BE2C (cell line): ENCODE results near the gene PLEKHG4.

Source experiments
- DNase-seq: peaks from one replicate; pipeline ENCODE4 v3.0.0-alpha.2; 2020
- H3K27me3 ChIP-seq: fragments of 250-450 bp; sonication (Bioruptor Pico); 2 replicates; pipeline ENCODE4 v1.5.1; 2020; ENCODE audit warnings: mild to moderate bottlenecking
- H3K36me3 ChIP-seq: fragments of 250-450 bp; sonication (Bioruptor Pico); 2 replicates; pipeline ENCODE4 v1.5.1; 2020; ENCODE audit warnings: mild to moderate bottlenecking
- H3K4me1 ChIP-seq: fragments of 250-450 bp; sonication (Bioruptor Pico); 2 replicates; pipeline ENCODE4 v1.5.1; 2020
- H3K4me3 ChIP-seq: 2 replicates; pipeline ENCODE4 v1.5.1; 2011; ENCODE audit warnings: low read depth, low read length
- H3K9me3 ChIP-seq: fragments of 250-450 bp; sonication (Bioruptor Pico); 2 replicates; pipeline ENCODE4 v1.5.1; 2020
- CTCF ChIP-seq: IDR thresholded peaks from 2 replicates; pipeline ENCODE4 v1.5.1; 2012; ENCODE audit warnings: mild to moderate bottlenecking, low read depth, low read length

PLEKHG4 gene

GRCh38 chr16:67259705-67260104 is 19.6 kb upstream of the PLEKHG4 start:
- no peak for DNase-seq
- Histone ChIP-seq H3K36me3 (no peaks in the 10 kb centered on the region), H3K27me3 (no peaks in the 10 kb centered on the region), H3K4me1 (peaks cover 2% of the 10 kb centered on the region; the same call in 1 of the 2 replicates), H3K4me3 (no peak overlapping the region), H3K9me3 (no peaks in the 10 kb centered on the region)
- peak; percentile 8; the same call in 1 of the 2 replicates for TF ChIP-seq CTCF

- DNase-seq = peak; percentile 62
- H3K4me3 ChIP-seq = no peak overlapping the region
- TF ChIP-seq CTCF = peak; percentile 85
- no peaks in the 10 kb centered on the region for H3K4me1 ChIP-seq
- no peaks in the 10 kb centered on the region for H3K9me3 ChIP-seq
- H3K36me3 ChIP-seq = no peaks in the 10 kb centered on the region
- no peaks in the 10 kb centered on the region for H3K27me3 ChIP-seq
These were observed 18.8 kb upstream of the PLEKHG4 start for GRCh38 chr16:67260426-67261063.

GRCh38 chr16:67263201-67263600 is 16.1 kb upstream of the PLEKHG4 start:
- Histone ChIP-seq H3K9me3 (no peaks in the 10 kb centered on the region), H3K36me3 (no peaks in the 10 kb centered on the region)
- DNase-seq = no peak

GRCh38 chr16:67264277-67264676 is 15.1 kb upstream of the PLEKHG4 start:
- no peak for DNase-seq
- TF ChIP-seq CTCF = peak; percentile 30; the same call in 1 of the 2 replicates
- no peaks in the 10 kb centered on the region for H3K9me3 ChIP-seq

More at GRCh38 chr16:67263201-67263600, 16.1 kb upstream of the PLEKHG4 start:
- no peaks in the 10 kb centered on the region for H3K4me1 ChIP-seq
- H3K27me3 ChIP-seq = no peaks in the 10 kb centered on the region
- TF ChIP-seq CTCF = no peak
- H3K4me3 ChIP-seq = no peak overlapping the region

GRCh38 chr16:67264866-67265265 is 14.5 kb upstream of the PLEKHG4 start:
- DNase-seq = no peak
- Histone ChIP-seq H3K4me1 (no peaks in the 10 kb centered on the region), H3K36me3 (no peaks in the 10 kb centered on the region), H3K9me3 (no peaks in the 10 kb centered on the region), H3K27me3 (peaks cover 3% of the 10 kb centered on the region; the same call in 1 of the 2 replicates), H3K4me3 (no peak overlapping the region)
- TF ChIP-seq CTCF = no peak

More at GRCh38 chr16:67264277-67264676, 15.1 kb upstream of the PLEKHG4 start:
- Histone ChIP-seq H3K4me1 (no peaks in the 10 kb centered on the region), H3K36me3 (no peaks in the 10 kb centered on the region), H3K4me3 (no peak overlapping the region), H3K27me3 (peaks cover 2% of the 10 kb centered on the region; the same call in 1 of the 2 replicates)

- no peaks in the 10 kb centered on the region for H3K36me3 ChIP-seq
- no peak overlapping the region for H3K4me3 ChIP-seq
- peaks cover 3% of the 10 kb centered on the region; the same call in 1 of the 2 replicates for H3K27me3 ChIP-seq
- no peak for TF ChIP-seq CTCF
- no peaks in the 10 kb centered on the region for H3K9me3 ChIP-seq
- DNase-seq = no peak
- H3K4me1 ChIP-seq = no peaks in the 10 kb centered on the region
These were observed 13.5 kb upstream of the PLEKHG4 start for GRCh38 chr16:67265834-67266233.
